Endothelial cell of umbilical vein (primary cell): ENCODE measurements around the gene TKFC. TPM values are rescaled to one million over a fixed set of nuclear protein-coding genes. Genes with fewer than 3 reads are reported as not detected.
A peak's percentile ranks its signal among the peaks of the same experiment; 100 is the strongest.

ENCODE experiments used
- BruUV-seq: library from RNA; stranded (reverse); fragments of 400-500 nt; replicated peaks from 2 replicates; lab custom pipeline; 2021; lab: Mats Ljungman, UMichigan
- CTCF ChIA-PET: fragments of 300-600, 350-600 bp; sonication (Branson Sonifier 250); formaldehyde crosslinking; loops from one replicate; lab custom pipeline; 2021; ENCODE audit warnings: antibody characterized with exemption, inconsistent platforms; lab: Charles Lee
- POLR2A ChIA-PET: fragments of 300-600, 350-600 bp; sonication (Branson Sonifier 250); formaldehyde crosslinking; loops from one replicate; lab custom pipeline; 2021; ENCODE audit warnings: antibody characterized with exemption, inconsistent platforms; lab: Charles Lee
- DNase-seq: peaks from one replicate; pipeline ENCODE4 v3.0.0-alpha.2; 2011; ENCODE audit warnings: low read depth, low spot score
- FAIRE-seq: peaks from 2 replicates; lab custom pipeline; 2011; peaks lifted over from hg19 to GRCh38; lab: Jason Lieb, UNC
- H2AFZ ChIP-seq: 2 replicates; pipeline ENCODE4 v1.6.0; 2012; ENCODE audit warnings: low read depth, low read length, control low read depth, inconsistent platforms
- H3K27ac ChIP-seq: 2 replicates; pipeline ENCODE4 v1.5.1; 2011; ENCODE audit warnings: low read depth, mild to moderate bottlenecking, control low read depth, low read length, moderate library complexity; ENCODE audit not compliant: insufficient read depth
- H3K27me3 ChIP-seq, 2 experiments: 2 replicates each; pipeline versions ENCODE4 v1.6.0 to v1.6.1; 2011; ENCODE audit warnings: low read length in 2 of 2, mixed read lengths in 1 of 2; ENCODE audit not compliant: control insufficient read depth in 2 of 2, insufficient read depth in 2 of 2
- H3K36me3 ChIP-seq, 2 experiments: 2 replicates in 1 of 2; 3 replicates in 1 of 2; pipeline ENCODE4 v1.5.1; 2011; ENCODE audit warnings: low read length in 2 of 2, mild to moderate bottlenecking in 1 of 2, moderate library complexity in 1 of 2; ENCODE audit not compliant: control insufficient read depth in 2 of 2, insufficient read depth in 2 of 2; ENCODE audit errors: extremely low read depth in 1 of 2
- H3K4me1 ChIP-seq: 3 replicates; pipeline ENCODE4 v1.5.1; 2011; ENCODE audit warnings: mild to moderate bottlenecking, low read length; ENCODE audit not compliant: control insufficient read depth, insufficient read depth; ENCODE audit errors: extremely low read depth
- H3K4me2 ChIP-seq: 2 replicates; pipeline ENCODE4 v1.6.1; 2011; ENCODE audit warnings: low read length, control low read depth, mixed read lengths; ENCODE audit not compliant: insufficient read depth
- H3K4me3 ChIP-seq, 3 experiments: fragments of 200-600 bp in 1 of 3; sonication (generic), shearing (Covaris generic) in 1 of 3; replicated peaks in 1 of 3; 2 replicates each; pipeline ENCODE4 v1.5.1; 2011 to 2016; ENCODE audit warnings: control low read depth in 3 of 3, low read length in 3 of 3, mild to moderate bottlenecking in 2 of 3, inconsistent platforms in 1 of 3, low read depth in 1 of 3, moderate library complexity in 1 of 3; ENCODE audit not compliant: insufficient read depth in 1 of 3
- H3K79me2 ChIP-seq: 2 replicates; pipeline ENCODE4 v1.6.0; 2012; ENCODE audit warnings: low read length, inconsistent platforms; ENCODE audit not compliant: control insufficient read depth, insufficient read depth
- H3K9ac ChIP-seq: replicated peaks from 2 replicates; pipeline ENCODE3; 2011; ENCODE audit warnings: low read length, control low read depth; ENCODE audit not compliant: insufficient read depth; ENCODE audit errors: extremely low read depth
- H3K9me1 ChIP-seq: replicated peaks from 3 replicates; pipeline ENCODE4 v1.6.0; 2011; ENCODE audit warnings: mild to moderate bottlenecking, low read length; ENCODE audit not compliant: control insufficient read depth, insufficient read depth; ENCODE audit errors: extremely low read depth
- H3K9me3 ChIP-seq: replicated peaks from 2 replicates; pipeline ENCODE4 v1.5.1; 2012; ENCODE audit warnings: low read length, inconsistent platforms; ENCODE audit not compliant: control insufficient read depth, insufficient read depth
- H4K20me1 ChIP-seq: replicated peaks from 2 replicates; pipeline ENCODE3; 2011; ENCODE audit warnings: mild to moderate bottlenecking, low read length; ENCODE audit not compliant: control insufficient read depth, insufficient read depth; ENCODE audit errors: extremely low read depth
- EZH2 ChIP-seq: IDR thresholded peaks from 2 replicates; pipeline ENCODE4 v1.6.1; 2012; ENCODE audit warnings: borderline replicate concordance, low read depth, mild to moderate bottlenecking, moderate library complexity, low read length, inconsistent platforms; ENCODE audit not compliant: severe bottlenecking
- FOS ChIP-seq: IDR thresholded peaks from 2 replicates; pipeline ENCODE4 v1.6.1; 2011; ENCODE audit warnings: mild to moderate bottlenecking, low read length, moderate library complexity, borderline replicate concordance; ENCODE audit not compliant: insufficient read depth
- MYC ChIP-seq: IDR thresholded peaks from one replicate; pipeline ENCODE4 v1.6.1; 2011; ENCODE audit warnings: mild to moderate bottlenecking, low read depth, low read length
- POLR2A ChIP-seq: IDR thresholded peaks from 2 replicates; pipeline ENCODE4 v1.6.1; 2012; ENCODE audit warnings: low read depth, mild to moderate bottlenecking, control low read depth, low read length
- dilution Hi-C: fragments of 300-500 bp; cut with MboI; formaldehyde crosslinking; loops from one replicate; pipeline ENCODE4 v1.15.0; 2019; ENCODE audit warnings: low sequenced_read_pairs; ENCODE audit not compliant: extremely low pct_ligation_motif_present
- intact Hi-C: fragments of 100-400 bp; cut with micrococcal nuclease; formaldehyde crosslinking; loops from one replicate; pipeline ENCODE4 v1.10.0; 2022
- polyA plus RNA-seq, 4 experiments: library from polyadenylated mRNA; depleted of rRNA in 3 of 4; stranded (reverse) in 3 of 4; unstranded in 1 of 4; fragments of >200 nt; gene quantifications; 2 replicates each; pipeline versions ENCODE4 v1.2.1 to v1.2.3, GENCODE V29; 2011 to 2012; ENCODE audit warnings: missing spikeins in 1 of 4
- total RNA-seq: library from RNA; stranded (reverse); gene quantifications from 2 replicates; pipeline ENCODE4 v1.2.3, GENCODE V29; 2021

TKFC gene
- total and polyA plus RNA-seq, 2 donors (not counting 3 experiments of a cell fraction or from before 2014, with no cell fraction given), result 30.8 to 31.7 TPM

DNA sequence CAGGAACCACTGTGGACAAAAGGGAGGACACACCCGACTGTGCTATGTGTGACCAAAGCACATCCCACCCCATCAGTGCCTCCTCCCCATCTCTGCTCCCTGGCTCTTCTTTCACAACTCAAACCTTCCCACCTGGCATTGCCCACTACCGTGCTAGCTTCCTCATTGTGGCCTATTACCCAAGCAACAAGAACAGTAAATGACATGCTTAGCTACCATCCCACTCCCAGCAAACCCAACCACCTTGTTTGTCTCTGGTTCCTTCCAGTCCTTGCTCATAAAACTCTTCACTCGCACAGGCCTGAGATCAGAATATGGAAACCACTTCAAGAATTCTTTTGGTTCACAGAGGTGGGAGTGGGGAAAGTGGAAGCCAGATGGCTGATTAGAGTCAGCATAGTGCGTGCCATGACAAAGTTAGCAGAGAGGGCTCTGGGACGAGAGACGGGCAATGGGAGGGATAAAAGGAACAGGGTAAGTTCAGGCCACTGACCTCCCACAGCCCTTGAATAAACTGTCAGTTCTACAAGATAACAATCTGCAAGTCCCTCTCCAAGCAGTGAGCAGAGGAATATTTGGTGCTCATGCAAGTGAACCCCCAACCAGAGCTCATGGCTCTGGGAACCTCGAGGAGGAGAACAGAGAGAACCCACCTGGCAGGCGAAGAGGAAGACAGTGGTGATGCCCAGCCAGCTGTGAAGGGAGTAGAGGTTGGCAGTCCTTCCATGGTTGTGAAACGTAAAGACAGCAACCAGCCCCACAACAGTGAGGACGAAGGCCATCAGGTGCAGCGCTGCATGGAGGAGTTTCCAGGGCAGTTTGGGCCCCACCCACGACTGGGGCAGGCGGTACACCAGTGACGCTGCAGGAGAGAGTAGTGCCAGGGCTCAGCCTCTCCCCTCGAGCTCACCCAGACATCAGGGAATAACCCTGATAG lies 20.4 kb downstream of the TKFC start:
- H3K27ac ChIP-seq, result no peak overlapping the region
- intact Hi-C loops, result no loop called here
- TF ChIP-seq EZH2 (no peak), POLR2A (no peak), FOS (no peak)
- no TSS peak for BruUV-seq
- no peaks in the 10 kb centered on the region for H3K9me1 ChIP-seq
- H3K4me2 ChIP-seq, result no peak overlapping the region
- H3K36me3 ChIP-seq, result peaks cover 0 to 20% of the 10 kb centered on the region in 2 experiments
- no peaks in the 10 kb centered on the region for H4K20me1 ChIP-seq
- no peaks in the 10 kb centered on the region for H3K79me2 ChIP-seq
- dilution Hi-C loops, result no loop called here
- no peaks in the 10 kb centered on the region for H3K27me3 ChIP-seq
- H3K4me3 ChIP-seq, result no peak overlapping the region
- FAIRE-seq, result no peak
- H3K9ac ChIP-seq, result no peak overlapping the region
- CTCF ChIA-PET, result interaction anchor here (1.1 to 2.7 kb wide), 4 partner anchors 17 to 99 kb away, joined by 3 to 9 read pairs (median 4); partner anchors contain the start of gene TMEM216
- DNase-seq, result no peak
- H3K9me3 ChIP-seq, result no peaks in the 10 kb centered on the region
- H2AFZ ChIP-seq, result no peak overlapping the region
- H3K4me1 ChIP-seq, result peaks cover 4% of the 10 kb centered on the region
- POLR2A ChIA-PET, result no interaction called here

- no peaks in the 10 kb centered on the region for H3K9me3 ChIP-seq
- no peaks in the 10 kb centered on the region for H3K9me1 ChIP-seq
- intact Hi-C loops, result no loop called here
- POLR2A ChIA-PET, result no interaction called here
- H4K20me1 ChIP-seq, result no peaks in the 10 kb centered on the region
- FAIRE-seq, result peak; percentile 66
- no peak for TF ChIP-seq MYC
- no peak overlapping the region for H3K4me2 ChIP-seq
- peaks cover 0 to 16% of the 10 kb centered on the region in 2 experiments for H3K36me3 ChIP-seq
- H3K4me1 ChIP-seq, result peaks cover under 1% of the 10 kb centered on the region
- dilution Hi-C loops, result no loop called here
- H2AFZ ChIP-seq, result no peak overlapping the region
- CTCF ChIA-PET, result interaction anchor here (1.1 to 2.7 kb wide), 6 partner anchors 9 to 100 kb away, joined by 3 to 9 read pairs (median 4); partner anchors contain the start of gene TMEM216
- no peaks in the 10 kb centered on the region for H3K79me2 ChIP-seq
- H3K27ac ChIP-seq, result no peak overlapping the region
- H3K9ac ChIP-seq, result no peak overlapping the region
- no peak for DNase-seq
- H3K27me3 ChIP-seq, result no peaks in the 10 kb centered on the region
- no peak overlapping the region for H3K4me3 ChIP-seq
- BruUV-seq, result no TSS peak
Observed at GRCh38 chr11:61354208-61354607, 21.2 kb downstream of the TKFC start.
